GM10266 (cell line): ENCODE measurements around the gene RHEX.

Source experiments
- DNase-seq: peaks from one replicate; pipeline ENCODE4 v3.0.0; 2012; ENCODE audit errors: extremely low spot score
- CTCF ChIP-seq: IDR thresholded peaks from 2 replicates; pipeline ENCODE4 v1.5.1; 2012; ENCODE audit warnings: mild to moderate bottlenecking, low read depth; ENCODE audit not compliant: control insufficient read depth, insufficient read depth; ENCODE audit errors: missing control alignments

RHEX gene

GRCh38 chr1:206011057-206011456 is 41.9 kb upstream of the RHEX start:
- no peak for TF ChIP-seq CTCF
- no peak for DNase-seq

- peak; percentile 49 for DNase-seq
- no peak for TF ChIP-seq CTCF
Observed at GRCh38 chr1:206012086-206012859, 40.7 kb upstream of the RHEX start.

GRCh38 chr1:206013026-206013795 is 39.8 kb upstream of the RHEX start:
- DNase-seq, result no peak
- no peak for TF ChIP-seq CTCF

- no peak for DNase-seq
- TF ChIP-seq CTCF, result no peak
Observed at GRCh38 chr1:206014601-206015000, 38.4 kb upstream of the RHEX start.

GRCh38 chr1:206015071-206015470 is 37.9 kb upstream of the RHEX start:
- no peak for TF ChIP-seq CTCF

GRCh38 chr1:206020393-206021007 is 32.5 kb upstream of the RHEX start:
- DNase-seq, result no peak
- no peak for TF ChIP-seq CTCF

More at GRCh38 chr1:206015071-206015470, 37.9 kb upstream of the RHEX start:
- DNase-seq, result no peak

GRCh38 chr1:206021008-206021625 is 31.9 kb upstream of the RHEX start:
- no peak for DNase-seq
- TF ChIP-seq CTCF, result no peak
